HFFc6 (cell line): ENCODE results near the gene ARHGDIG. TPM values are rescaled to one million over a fixed set of nuclear protein-coding genes. Genes with fewer than 3 reads are reported as not detected.
"Not testable (repeated sequence)": the region's sequence is repeated elsewhere in the genome, so short reads cannot be mapped to it uniquely, and the experiment has no call there.

Experiments
- DNase-seq: peaks from one replicate; pipeline ENCODE4 v3.0.0-alpha.2; 2018
- H3K27ac Mint-ChIP-seq: 2 replicates; pipeline ENCODE4 v1.8.0; 2020; ENCODE audit warnings: mild to moderate bottlenecking, mixed read lengths
- H3K27me3 Mint-ChIP-seq: 2 replicates; pipeline ENCODE4 v1.8.0; 2021; ENCODE audit warnings: mild to moderate bottlenecking, moderate library complexity, mixed read lengths; ENCODE audit not compliant: insufficient read depth
- H3K36me3 Mint-ChIP-seq: 2 replicates; pipeline ENCODE4 v1.8.0; 2021; ENCODE audit warnings: low read depth, mixed read lengths
- H3K4me1 Mint-ChIP-seq: 2 replicates; pipeline ENCODE4 v1.8.0; 2020; ENCODE audit warnings: low read depth, mixed read lengths
- H3K4me3 Mint-ChIP-seq: 2 replicates; pipeline ENCODE4 v1.8.0; 2020; ENCODE audit warnings: mild to moderate bottlenecking, moderate library complexity, mixed read lengths
- H3K9me3 Mint-ChIP-seq: 2 replicates; pipeline ENCODE4 v1.8.0; 2020; ENCODE audit warnings: mild to moderate bottlenecking, mixed read lengths
- total RNA-seq, 6 experiments: library from RNA; stranded (reverse); fragmentation: NEBNext Ultra II Directional; extraction: Animal tissue kit (Norgen Biotek cat#: 25700); gene quantifications; 2 replicates in 1 of 6; 3 replicates in 5 of 6; pipeline ENCODE4 v1.2.3, GENCODE V29; 2021
- TF ChIP-seq, protein P1 (sequence below): fragments of 200-600 bp; sonication (generic); IDR thresholded peaks from 2 replicates; pipeline ENCODE4 v1.5.0; 2021; ENCODE audit warnings: antibody characterized with exemption, mild to moderate bottlenecking

The ARHGDIG gene
- total RNA-seq, 6 experiments from 2014 or later, result not detected

DNA sequence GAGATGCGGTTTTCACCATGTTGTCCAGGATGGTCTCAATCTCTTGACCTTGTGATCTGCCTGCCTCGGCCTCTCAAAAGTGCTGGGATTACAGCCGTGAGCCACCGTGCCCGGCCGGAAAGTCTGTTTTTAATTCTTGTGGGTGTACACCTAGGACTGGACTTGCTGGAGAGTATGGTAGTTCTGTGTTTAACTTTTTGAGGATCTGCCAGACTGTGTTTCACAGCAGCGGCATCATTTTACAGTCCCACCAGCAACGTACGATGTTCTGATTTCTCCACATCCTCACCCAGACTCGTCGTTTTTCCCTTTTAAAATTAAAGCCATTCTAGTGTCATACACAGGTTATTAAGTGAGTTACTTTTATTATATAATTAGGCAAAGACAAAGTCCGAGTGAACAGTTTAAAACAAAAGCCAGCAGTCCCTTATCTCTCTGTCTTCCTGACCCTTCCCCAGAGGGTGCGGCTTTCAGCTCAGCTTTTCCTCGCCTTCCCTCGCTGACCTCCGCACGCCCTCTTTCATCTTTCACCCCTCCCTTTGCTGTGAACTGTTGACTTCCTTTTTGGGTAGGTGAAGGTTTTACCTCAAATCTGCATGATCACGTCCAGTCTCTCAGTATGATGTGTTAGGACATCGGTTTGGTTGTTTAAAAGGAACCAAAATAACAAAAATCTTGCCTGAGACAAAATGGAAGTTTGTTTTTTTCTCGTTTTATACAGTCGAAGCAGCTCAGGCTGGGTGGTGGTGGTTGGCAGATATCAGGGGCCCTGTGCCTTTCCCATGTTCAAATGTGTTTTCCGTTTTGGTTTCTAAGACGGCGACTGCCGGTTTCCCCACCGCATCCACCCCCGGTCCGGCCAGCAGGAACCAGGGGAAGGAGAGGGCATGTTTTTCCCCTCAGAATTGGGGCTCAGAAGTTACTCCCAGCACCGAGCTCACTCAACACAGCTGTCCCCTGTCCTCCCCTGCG is 27.7 kb upstream of the ARHGDIG start:
- no peak overlapping the region for H3K27ac Mint-ChIP-seq
- TF ChIP-seq, protein P1, sequence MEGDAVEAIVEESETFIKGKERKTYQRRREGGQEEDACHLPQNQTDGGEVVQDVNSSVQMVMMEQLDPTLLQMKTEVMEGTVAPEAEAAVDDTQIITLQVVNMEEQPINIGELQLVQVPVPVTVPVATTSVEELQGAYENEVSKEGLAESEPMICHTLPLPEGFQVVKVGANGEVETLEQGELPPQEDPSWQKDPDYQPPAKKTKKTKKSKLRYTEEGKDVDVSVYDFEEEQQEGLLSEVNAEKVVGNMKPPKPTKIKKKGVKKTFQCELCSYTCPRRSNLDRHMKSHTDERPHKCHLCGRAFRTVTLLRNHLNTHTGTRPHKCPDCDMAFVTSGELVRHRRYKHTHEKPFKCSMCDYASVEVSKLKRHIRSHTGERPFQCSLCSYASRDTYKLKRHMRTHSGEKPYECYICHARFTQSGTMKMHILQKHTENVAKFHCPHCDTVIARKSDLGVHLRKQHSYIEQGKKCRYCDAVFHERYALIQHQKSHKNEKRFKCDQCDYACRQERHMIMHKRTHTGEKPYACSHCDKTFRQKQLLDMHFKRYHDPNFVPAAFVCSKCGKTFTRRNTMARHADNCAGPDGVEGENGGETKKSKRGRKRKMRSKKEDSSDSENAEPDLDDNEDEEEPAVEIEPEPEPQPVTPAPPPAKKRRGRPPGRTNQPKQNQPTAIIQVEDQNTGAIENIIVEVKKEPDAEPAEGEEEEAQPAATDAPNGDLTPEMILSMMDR, result no peak
- peaks cover 3% of the 10 kb centered on the region for H3K27me3 Mint-ChIP-seq
- H3K4me3 Mint-ChIP-seq, result no peak overlapping the region
- peaks cover 12% of the 10 kb centered on the region for H3K36me3 Mint-ChIP-seq
- no peak for DNase-seq
- H3K4me1 Mint-ChIP-seq, result 0 out of 2 replicates have a peak, but pooled peaks cover 6% of the 10 kb centered on the region
- no peaks in the 10 kb centered on the region for H3K9me3 Mint-ChIP-seq

DNA sequence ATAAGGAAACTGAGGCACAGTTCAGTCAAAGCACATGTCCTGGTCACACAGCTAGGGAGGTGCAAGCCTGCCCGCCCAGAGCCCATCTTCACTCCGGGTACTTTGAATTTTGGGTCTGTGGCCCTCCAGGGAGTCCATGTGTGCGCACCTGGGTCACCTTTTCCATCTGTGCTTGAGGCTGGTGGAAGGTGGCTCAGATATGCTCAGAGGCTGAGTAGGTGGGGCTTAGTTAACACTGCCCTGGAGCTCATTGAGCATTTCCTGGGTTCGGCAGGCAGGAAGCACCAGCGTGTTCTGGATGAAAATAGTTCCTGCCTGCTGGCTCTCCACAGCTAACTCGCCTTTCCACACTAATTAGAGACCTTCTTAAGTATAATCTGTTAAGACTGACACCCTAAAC is 26.6 kb upstream of the ARHGDIG start:
- TF ChIP-seq, protein P1, result no peak
- Mint-ChIP-seq H3K9me3 (no peaks in the 10 kb centered on the region), H3K27me3 (peaks cover 3% of the 10 kb centered on the region), H3K36me3 (peaks cover 12% of the 10 kb centered on the region), H3K4me3 (no peak overlapping the region), H3K27ac (no peak overlapping the region), H3K4me1 (0 out of 2 replicates have a peak, but pooled peaks cover 6% of the 10 kb centered on the region)
- no peak for DNase-seq

DNA sequence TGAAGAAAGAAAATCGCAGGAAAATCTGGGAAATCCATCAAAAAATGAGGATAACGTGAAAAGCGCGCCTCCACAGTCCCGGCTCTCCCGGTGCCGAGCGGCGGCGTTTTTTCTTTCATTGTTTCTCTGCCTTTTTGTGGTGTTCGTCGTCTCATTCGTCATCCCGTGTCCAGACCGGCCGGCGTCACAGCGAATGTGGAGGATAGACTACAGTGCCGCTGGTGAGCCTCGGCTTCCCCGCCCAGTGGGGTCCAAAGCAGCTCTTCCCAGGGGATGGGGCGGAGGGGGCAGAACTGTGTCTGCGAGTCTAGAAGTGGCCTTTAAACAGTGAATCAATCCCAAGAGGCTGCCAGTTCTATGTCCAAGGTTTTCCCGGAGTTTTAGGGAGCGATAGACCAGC is 25.9 kb upstream of the ARHGDIG start:
- no peaks in the 10 kb centered on the region for H3K9me3 Mint-ChIP-seq
- TF ChIP-seq, protein P1, result no peak
- peaks cover 12% of the 10 kb centered on the region for H3K36me3 Mint-ChIP-seq

DNA sequence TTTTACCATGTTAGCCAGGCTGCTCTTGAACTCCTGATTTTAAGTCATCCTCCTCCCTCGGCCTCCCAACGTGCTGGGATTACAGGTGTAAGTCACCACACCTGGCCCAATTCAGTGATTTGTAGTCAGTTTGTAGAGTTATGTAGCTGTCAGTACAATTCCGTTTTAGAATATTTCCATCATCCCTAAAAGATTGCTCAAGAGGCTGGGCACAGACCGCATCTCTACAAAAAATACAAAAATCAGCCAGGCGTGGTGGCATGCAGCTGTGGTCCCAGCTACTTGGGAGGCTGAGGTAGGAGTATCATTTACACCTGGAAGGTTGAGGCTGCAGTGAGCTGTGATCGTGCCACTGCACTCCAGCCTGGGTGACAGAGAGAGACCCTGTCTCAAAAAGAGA is 25.2 kb upstream of the ARHGDIG start:
- H3K4me1 Mint-ChIP-seq, result 0 out of 2 replicates have a peak, but pooled peaks cover 5% of the 10 kb centered on the region
- no peak for DNase-seq
- TF ChIP-seq, protein P1, result no peak
- H3K9me3 Mint-ChIP-seq, result no peaks in the 10 kb centered on the region
- H3K36me3 Mint-ChIP-seq, result peaks cover 11% of the 10 kb centered on the region
- no peak overlapping the region for H3K27ac Mint-ChIP-seq
- peaks cover 3% of the 10 kb centered on the region for H3K27me3 Mint-ChIP-seq
- no peak overlapping the region for H3K4me3 Mint-ChIP-seq

More for the DNA sequence above, 25.9 kb upstream of the ARHGDIG start:
- Mint-ChIP-seq H3K4me1 (0 out of 2 replicates have a peak, but pooled peaks cover 6% of the 10 kb centered on the region), H3K27me3 (peaks cover 3% of the 10 kb centered on the region), H3K27ac (no peak overlapping the region), H3K4me3 (no peak overlapping the region)
- no peak for DNase-seq

DNA sequence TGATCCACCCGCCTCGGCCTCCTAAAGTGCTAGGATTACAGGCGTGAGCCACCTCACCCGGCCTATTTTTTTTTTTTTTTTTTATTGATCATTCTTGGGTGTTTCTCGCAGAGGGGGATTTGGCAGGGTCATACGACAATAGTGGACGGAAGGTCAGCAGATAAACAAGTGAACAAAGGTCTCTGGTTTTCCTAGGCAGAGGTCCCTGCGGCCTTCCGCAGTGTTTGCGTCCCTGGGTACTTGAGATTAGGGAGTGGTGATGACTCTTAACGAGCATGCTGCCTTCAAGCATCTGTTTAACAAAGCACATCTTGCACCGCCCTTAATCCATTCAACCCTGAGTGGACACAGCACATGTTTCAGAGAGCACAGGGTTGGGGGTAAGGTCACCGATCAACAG is 22.3 kb upstream of the ARHGDIG start:
- not testable (repeated sequence) for DNase-seq, H3K27ac Mint-ChIP-seq, H3K36me3 Mint-ChIP-seq, H3K4me1 Mint-ChIP-seq, H3K9me3 Mint-ChIP-seq, H3K4me3 Mint-ChIP-seq, H3K27me3 Mint-ChIP-seq

DNA sequence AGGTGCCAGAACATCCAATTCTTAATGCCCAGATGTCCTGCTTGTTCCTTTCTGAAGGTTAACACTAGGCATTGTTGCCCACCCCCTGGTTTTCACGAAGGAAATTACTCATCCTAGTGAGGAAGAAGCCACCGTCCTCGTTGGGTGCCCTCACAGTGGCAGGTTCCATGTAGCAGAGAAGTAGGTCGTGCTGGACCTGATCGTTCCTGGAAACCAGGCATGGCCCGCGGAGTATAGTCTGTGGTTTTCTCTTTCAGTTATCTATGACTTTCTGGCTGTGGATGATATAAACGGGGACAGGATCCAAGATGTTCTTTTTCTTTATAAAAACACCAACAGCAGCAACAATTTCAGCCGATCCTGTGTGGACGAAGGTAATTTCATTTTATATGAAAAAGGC is 21.2 kb upstream of the ARHGDIG start:
- H3K4me1 Mint-ChIP-seq, result no peaks in the 10 kb centered on the region
- H3K27ac Mint-ChIP-seq, result no peak overlapping the region
- H3K4me3 Mint-ChIP-seq, result no peak overlapping the region
- H3K9me3 Mint-ChIP-seq, result no peaks in the 10 kb centered on the region
- TF ChIP-seq, protein P1, result no peak
- H3K27me3 Mint-ChIP-seq, result no peaks in the 10 kb centered on the region
- no peak for DNase-seq
- peaks cover 6% of the 10 kb centered on the region for H3K36me3 Mint-ChIP-seq
